ENCODE results near the gene XKR8. TPM values are rescaled to one million over a fixed set of nuclear protein-coding genes. Genes with fewer than 3 reads are reported as not detected.

The XKR8 gene
- total RNA-seq, 1 experiment from 2014 or later = 3.3 TPM

DNA sequence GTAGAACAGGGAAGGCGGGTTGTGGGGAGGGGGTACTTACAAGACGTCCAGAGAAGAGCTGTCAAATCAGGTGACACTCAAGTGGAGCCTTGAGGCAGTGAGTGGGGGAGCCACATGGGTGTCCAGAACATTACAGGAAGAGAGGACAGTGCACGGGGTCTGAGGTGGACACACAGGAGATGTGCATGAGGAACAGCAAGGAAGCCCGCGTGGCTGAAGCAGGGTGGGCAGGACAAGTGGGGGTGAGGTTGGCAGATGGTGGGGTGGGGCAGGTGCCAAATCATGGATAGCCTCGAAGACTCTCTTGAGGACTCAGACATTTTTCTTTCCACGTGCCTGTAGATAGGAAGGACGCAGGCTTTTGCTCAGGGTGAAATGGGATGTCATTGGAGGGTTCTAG is 24.1 kb upstream of the XKR8 start:
- Mint-ChIP-seq H3K36me3 (ENCODE audit: insufficient read depth, unreplicated experiment) (peaks cover 10% of the 10 kb centered on the region), H3K9me3 (ENCODE audit: low read depth, unreplicated experiment) (no peaks in the 10 kb centered on the region), H3K4me1 (ENCODE audit: low read depth, unreplicated experiment) (peaks cover 14% of the 10 kb centered on the region), H3K4me3 (ENCODE audit: low read depth, unreplicated experiment) (peak overlapping the region; percentile 90), H3K27ac (ENCODE audit: unreplicated experiment) (peak overlapping the region; percentile 70), H3K27me3 (ENCODE audit: unreplicated experiment) (no peaks in the 10 kb centered on the region)
- CTCF ChIA-PET = no interaction called here
- TF ChIP-seq, protein P1, sequence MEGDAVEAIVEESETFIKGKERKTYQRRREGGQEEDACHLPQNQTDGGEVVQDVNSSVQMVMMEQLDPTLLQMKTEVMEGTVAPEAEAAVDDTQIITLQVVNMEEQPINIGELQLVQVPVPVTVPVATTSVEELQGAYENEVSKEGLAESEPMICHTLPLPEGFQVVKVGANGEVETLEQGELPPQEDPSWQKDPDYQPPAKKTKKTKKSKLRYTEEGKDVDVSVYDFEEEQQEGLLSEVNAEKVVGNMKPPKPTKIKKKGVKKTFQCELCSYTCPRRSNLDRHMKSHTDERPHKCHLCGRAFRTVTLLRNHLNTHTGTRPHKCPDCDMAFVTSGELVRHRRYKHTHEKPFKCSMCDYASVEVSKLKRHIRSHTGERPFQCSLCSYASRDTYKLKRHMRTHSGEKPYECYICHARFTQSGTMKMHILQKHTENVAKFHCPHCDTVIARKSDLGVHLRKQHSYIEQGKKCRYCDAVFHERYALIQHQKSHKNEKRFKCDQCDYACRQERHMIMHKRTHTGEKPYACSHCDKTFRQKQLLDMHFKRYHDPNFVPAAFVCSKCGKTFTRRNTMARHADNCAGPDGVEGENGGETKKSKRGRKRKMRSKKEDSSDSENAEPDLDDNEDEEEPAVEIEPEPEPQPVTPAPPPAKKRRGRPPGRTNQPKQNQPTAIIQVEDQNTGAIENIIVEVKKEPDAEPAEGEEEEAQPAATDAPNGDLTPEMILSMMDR (IDR thresholded peaks at IDR 0.05; ENCODE audit: unreplicated experiment) = no peak
- DNase-seq = no peak
- intact Hi-C loops (cut with micrococcal nuclease; ENCODE audit: unreplicated experiment) = no loop called here
- BruUV-seq (replicated peaks) = no TSS peak

DNA sequence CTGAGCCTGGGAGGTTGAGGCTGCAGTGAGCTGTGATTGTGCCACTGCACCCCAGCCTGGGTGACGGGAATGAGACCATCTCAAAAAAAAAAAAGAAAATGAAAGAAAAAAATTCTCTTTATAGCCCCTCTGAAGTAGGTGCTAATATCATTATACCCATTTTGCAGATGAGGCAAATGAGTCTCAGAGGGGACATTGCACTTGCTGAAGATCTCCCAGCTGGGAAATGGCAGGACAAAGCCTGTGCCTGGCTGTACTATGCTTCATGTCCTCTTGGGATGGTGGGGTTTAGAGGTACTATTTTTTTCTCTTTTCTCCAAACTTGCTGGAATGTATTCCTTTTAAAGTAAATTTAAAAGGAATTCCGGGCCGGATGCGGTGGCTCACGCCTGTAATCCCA is 23.4 kb upstream of the XKR8 start:
- peaks cover 14% of the 10 kb centered on the region for H3K4me1 Mint-ChIP-seq (ENCODE audit: low read depth, unreplicated experiment)
- intact Hi-C loops (cut with micrococcal nuclease; ENCODE audit: unreplicated experiment) = no loop called here
- CTCF ChIA-PET = no interaction called here
- H3K36me3 Mint-ChIP-seq (ENCODE audit: insufficient read depth, unreplicated experiment) = peaks cover 10% of the 10 kb centered on the region
- BruUV-seq (replicated peaks) = no TSS peak
- no peak overlapping the region for H3K27ac Mint-ChIP-seq (ENCODE audit: unreplicated experiment)
- no peak overlapping the region for H3K4me3 Mint-ChIP-seq (ENCODE audit: low read depth, unreplicated experiment)
- TF ChIP-seq, protein P1 (IDR thresholded peaks at IDR 0.05; ENCODE audit: unreplicated experiment) = no peak
- DNase-seq = no peak
- no peaks in the 10 kb centered on the region for H3K27me3 Mint-ChIP-seq (ENCODE audit: unreplicated experiment)
- H3K9me3 Mint-ChIP-seq (ENCODE audit: low read depth, unreplicated experiment) = no peaks in the 10 kb centered on the region

DNA sequence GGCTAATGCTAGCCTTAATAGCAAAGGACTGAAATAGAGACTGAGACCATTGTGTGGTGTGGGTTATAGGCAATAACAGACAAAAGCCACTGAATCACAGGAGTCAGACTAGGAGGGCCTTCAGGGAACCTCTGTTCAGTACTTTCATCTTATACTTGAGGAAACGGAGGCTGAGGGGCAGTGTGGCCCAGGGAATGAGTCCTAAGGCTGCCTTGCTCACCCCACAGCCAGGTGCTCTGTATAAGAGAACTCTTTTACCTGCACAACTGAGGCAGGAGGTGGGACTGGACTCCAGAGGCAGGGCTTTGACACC is 22.3 kb upstream of the XKR8 start:
- no peak for DNase-seq
- intact Hi-C loops (cut with micrococcal nuclease; ENCODE audit: unreplicated experiment) = no loop called here
- Mint-ChIP-seq H3K27me3 (ENCODE audit: unreplicated experiment) (no peaks in the 10 kb centered on the region), H3K9me3 (ENCODE audit: low read depth, unreplicated experiment) (no peaks in the 10 kb centered on the region), H3K4me3 (ENCODE audit: low read depth, unreplicated experiment) (no peak overlapping the region), H3K36me3 (ENCODE audit: insufficient read depth, unreplicated experiment) (peaks cover 10% of the 10 kb centered on the region), H3K27ac (ENCODE audit: unreplicated experiment) (no peak overlapping the region), H3K4me1 (ENCODE audit: low read depth, unreplicated experiment) (peaks cover 14% of the 10 kb centered on the region)
- BruUV-seq (replicated peaks) = no TSS peak
- TF ChIP-seq, protein P1 (IDR thresholded peaks at IDR 0.05; ENCODE audit: unreplicated experiment) = no peak
- CTCF ChIA-PET = no interaction called here

DNA sequence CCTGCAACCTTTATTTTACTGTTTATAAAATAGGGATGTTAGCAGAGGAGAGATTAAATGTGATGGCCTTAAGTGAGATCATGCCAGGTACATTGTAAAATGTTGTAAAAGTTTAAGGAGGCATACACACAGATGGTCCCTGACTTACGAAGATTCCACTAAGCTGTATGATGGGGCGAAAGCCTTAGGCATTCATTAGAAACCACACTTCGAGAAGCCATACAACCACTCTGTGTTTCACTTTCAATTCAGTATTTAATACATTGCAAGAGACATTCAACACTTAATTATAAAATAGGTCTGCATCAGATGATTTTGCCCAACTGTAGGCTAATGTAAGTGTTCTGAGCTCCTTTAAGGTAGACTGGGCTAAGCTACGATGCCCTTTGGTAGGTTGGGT is 21.3 kb upstream of the XKR8 start:
- DNase-seq = no peak
- no peak overlapping the region for H3K27ac Mint-ChIP-seq (ENCODE audit: unreplicated experiment)
- CTCF ChIA-PET = no interaction called here
- intact Hi-C loops (cut with micrococcal nuclease; ENCODE audit: unreplicated experiment) = no loop called here
- H3K4me3 Mint-ChIP-seq (ENCODE audit: low read depth, unreplicated experiment) = no peak overlapping the region
- no peaks in the 10 kb centered on the region for H3K9me3 Mint-ChIP-seq (ENCODE audit: low read depth, unreplicated experiment)
- peaks cover 14% of the 10 kb centered on the region for H3K4me1 Mint-ChIP-seq (ENCODE audit: low read depth, unreplicated experiment)
- no TSS peak for BruUV-seq (replicated peaks)
- no peaks in the 10 kb centered on the region for H3K27me3 Mint-ChIP-seq (ENCODE audit: unreplicated experiment)
- peaks cover 10% of the 10 kb centered on the region for H3K36me3 Mint-ChIP-seq (ENCODE audit: insufficient read depth, unreplicated experiment)
- TF ChIP-seq, protein P1 (IDR thresholded peaks at IDR 0.05; ENCODE audit: unreplicated experiment) = no peak

GRCh38 chr1:27940297-27940696 is 19.5 kb upstream of the XKR8 start:
- Mint-ChIP-seq H3K4me1 (ENCODE audit: low read depth, unreplicated experiment) (peaks cover 8% of the 10 kb centered on the region), H3K36me3 (ENCODE audit: insufficient read depth, unreplicated experiment) (peaks cover 3% of the 10 kb centered on the region), H3K9me3 (ENCODE audit: low read depth, unreplicated experiment) (no peaks in the 10 kb centered on the region), H3K27ac (ENCODE audit: unreplicated experiment) (no peak overlapping the region), H3K4me3 (ENCODE audit: low read depth, unreplicated experiment) (no peak overlapping the region), H3K27me3 (ENCODE audit: unreplicated experiment) (no peaks in the 10 kb centered on the region)
- peak; percentile 13 for DNase-seq
- TF ChIP-seq, protein P1 (IDR thresholded peaks at IDR 0.05; ENCODE audit: unreplicated experiment) = peak; percentile 31
- intact Hi-C loops (cut with micrococcal nuclease; ENCODE audit: unreplicated experiment) = no loop called here
- no TSS peak for BruUV-seq (replicated peaks)
- CTCF ChIA-PET = no interaction called here

All from Calu3 (cell line).